ENCODE measurements around the gene RBM10. TPM values are rescaled to one million over a fixed set of nuclear protein-coding genes. Genes with fewer than 3 reads are reported as not detected.

Gene RBM10
- total RNA-seq, 1 donor from 2014 or later = 29.6 TPM

- H3K4me3 Mint-ChIP-seq (ENCODE audit: unreplicated experiment) = peak within 1 kb of the TSS; percentile 81
- peaks cover 62% of the 10 kb centered on the region for H3K4me1 Mint-ChIP-seq (ENCODE audit: low read depth)
- peak within 1 kb of the TSS; percentile 100 for H3K27ac Mint-ChIP-seq (ENCODE audit: unreplicated experiment)
- no peaks in the 10 kb centered on the region for H3K9me3 Mint-ChIP-seq (ENCODE audit: low read depth)
- peaks cover 24% of the 10 kb centered on the region for H3K36me3 Mint-ChIP-seq (ENCODE audit: low read depth)
- TF ChIP-seq, protein P1, sequence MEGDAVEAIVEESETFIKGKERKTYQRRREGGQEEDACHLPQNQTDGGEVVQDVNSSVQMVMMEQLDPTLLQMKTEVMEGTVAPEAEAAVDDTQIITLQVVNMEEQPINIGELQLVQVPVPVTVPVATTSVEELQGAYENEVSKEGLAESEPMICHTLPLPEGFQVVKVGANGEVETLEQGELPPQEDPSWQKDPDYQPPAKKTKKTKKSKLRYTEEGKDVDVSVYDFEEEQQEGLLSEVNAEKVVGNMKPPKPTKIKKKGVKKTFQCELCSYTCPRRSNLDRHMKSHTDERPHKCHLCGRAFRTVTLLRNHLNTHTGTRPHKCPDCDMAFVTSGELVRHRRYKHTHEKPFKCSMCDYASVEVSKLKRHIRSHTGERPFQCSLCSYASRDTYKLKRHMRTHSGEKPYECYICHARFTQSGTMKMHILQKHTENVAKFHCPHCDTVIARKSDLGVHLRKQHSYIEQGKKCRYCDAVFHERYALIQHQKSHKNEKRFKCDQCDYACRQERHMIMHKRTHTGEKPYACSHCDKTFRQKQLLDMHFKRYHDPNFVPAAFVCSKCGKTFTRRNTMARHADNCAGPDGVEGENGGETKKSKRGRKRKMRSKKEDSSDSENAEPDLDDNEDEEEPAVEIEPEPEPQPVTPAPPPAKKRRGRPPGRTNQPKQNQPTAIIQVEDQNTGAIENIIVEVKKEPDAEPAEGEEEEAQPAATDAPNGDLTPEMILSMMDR (IDR thresholded peaks at IDR 0.05) = no peak
- H3K27me3 Mint-ChIP-seq (ENCODE audit: low read depth) = no peaks in the 10 kb centered on the region
- DNase-seq (ENCODE audit: low spot score) = peak; percentile 94
These were observed 73.4 kb downstream of the RBM10 start, which contains the start of gene CDK16 for GRCh38 chrX:47218280-47218919. Gene CDK16, plus strand, starts transcription at chrX:47218681. Its CDS starts 4,877 bp downstream, at chrX:47223558.

- Mint-ChIP-seq H3K36me3 (ENCODE audit: low read depth) (peaks cover 22% of the 10 kb centered on the region), H3K27me3 (ENCODE audit: low read depth) (no peaks in the 10 kb centered on the region), H3K27ac (ENCODE audit: unreplicated experiment) (peak overlapping the region; percentile 86), H3K9me3 (ENCODE audit: low read depth) (no peaks in the 10 kb centered on the region), H3K4me1 (ENCODE audit: low read depth) (peaks cover 59% of the 10 kb centered on the region), H3K4me3 (ENCODE audit: unreplicated experiment) (peak overlapping the region; percentile 81)
- TF ChIP-seq, protein P1 (IDR thresholded peaks at IDR 0.05) = no peak
- DNase-seq (ENCODE audit: low spot score) = peak; percentile 81
These were observed 74.1 kb downstream of the RBM10 start for GRCh38 chrX:47218920-47219815.

GRCh38 chrX:47221756-47222155 lies 76.7 kb downstream of the RBM10 start:
- Mint-ChIP-seq H3K4me1 (ENCODE audit: low read depth) (peaks cover 36% of the 10 kb centered on the region), H3K27ac (ENCODE audit: unreplicated experiment) (no peak overlapping the region), H3K9me3 (ENCODE audit: low read depth) (no peaks in the 10 kb centered on the region), H3K36me3 (ENCODE audit: low read depth) (peaks cover 24% of the 10 kb centered on the region), H3K27me3 (ENCODE audit: low read depth) (no peaks in the 10 kb centered on the region), H3K4me3 (ENCODE audit: unreplicated experiment) (no peak overlapping the region)
- DNase-seq (ENCODE audit: low spot score) = peak; percentile 33
- TF ChIP-seq, protein P1 (IDR thresholded peaks at IDR 0.05) = no peak

GRCh38 chrX:47222751-47223350 lies 77.8 kb downstream of the RBM10 start:
- H3K27ac Mint-ChIP-seq (ENCODE audit: unreplicated experiment) = no peak overlapping the region
- H3K9me3 Mint-ChIP-seq (ENCODE audit: low read depth) = no peaks in the 10 kb centered on the region
- H3K4me1 Mint-ChIP-seq (ENCODE audit: low read depth) = peaks cover 27% of the 10 kb centered on the region
- no peaks in the 10 kb centered on the region for H3K27me3 Mint-ChIP-seq (ENCODE audit: low read depth)
- H3K36me3 Mint-ChIP-seq (ENCODE audit: low read depth) = peaks cover 27% of the 10 kb centered on the region
- H3K4me3 Mint-ChIP-seq (ENCODE audit: unreplicated experiment) = no peak overlapping the region
- peak; percentile 53 for DNase-seq (ENCODE audit: low spot score)
- TF ChIP-seq, protein P1 (IDR thresholded peaks at IDR 0.05) = no peak

Measured in chondrocyte (in vitro differentiated cells).